GM21528 (cell line): ENCODE measurements around the gene EIF2B4.
"Not testable (repeated sequence)": the region's sequence is repeated elsewhere in the genome, so short reads cannot be mapped to it uniquely, and the experiment has no call there.

ENCODE experiments used
- ATAC-seq: cut with Tn5 transposase; IDR thresholded peaks from one replicate; pipeline ENCODE4 v1.9.1; 2021; ENCODE audit warnings: mild to moderate bottlenecking, moderate library complexity; ENCODE audit not compliant: unreplicated experiment, low FRiP score

Gene EIF2B4

GRCh38 chr2:27350106-27350693 is 19.9 kb downstream of the EIF2B4 start:
- ATAC-seq = no peak

- ATAC-seq = no peak
These were observed 22.5 kb downstream of the EIF2B4 start for GRCh38 chr2:27347641-27348040.

GRCh38 chr2:27336173-27336572 is 34.0 kb downstream of the EIF2B4 start:
- no peak for ATAC-seq

GRCh38 chr2:27335311-27335710 is 34.8 kb downstream of the EIF2B4 start:
- no peak for ATAC-seq

GRCh38 chr2:27324720-27325119 is 45.4 kb downstream of the EIF2B4 start:
- ATAC-seq = no peak

- no peak for ATAC-seq
These were observed 46.4 kb downstream of the EIF2B4 start for GRCh38 chr2:27323596-27324285.

GRCh38 chr2:27322766-27323595 is 47.2 kb downstream of the EIF2B4 start, which contains the start of gene MPV17:
Gene MPV17 (minus strand): TSS chr2:27323097. CDS start chr2:27322517, 580 bp downstream.
- peak; percentile 85 for ATAC-seq

- no peak for ATAC-seq
These were observed 47.8 kb downstream of the EIF2B4 start for GRCh38 chr2:27322301-27322765.

GRCh38 chr2:27320958-27321543 is 49.1 kb downstream of the EIF2B4 start:
- ATAC-seq = no peak

GRCh38 chr2:27319839-27320238 is 50.3 kb downstream of the EIF2B4 start:
- ATAC-seq = not testable (repeated sequence)

GRCh38 chr2:27316655-27317412 is 53.3 kb downstream of the EIF2B4 start:
- ATAC-seq = no peak

GRCh38 chr2:27315122-27315521 is 55.0 kb downstream of the EIF2B4 start:
- ATAC-seq = no peak

- ATAC-seq = no peak
These were observed 55.4 kb downstream of the EIF2B4 start for GRCh38 chr2:27314709-27315108.
